Uterus (tissue), 4 donors: Measurements from ENCODE around the gene PLCL2. TPM values are rescaled to one million over a fixed set of nuclear protein-coding genes. Genes with fewer than 3 reads are reported as not detected.

Experiments
- DNase-seq, 2 donors: peaks; one replicate each; pipeline ENCODE4 v3.0.0-alpha.2; 2019 to 2020
- H3K27ac ChIP-seq, 2 donors: fragments of 200-600 bp; sonication (generic); 1 replicate in 1 of 2; 2 replicates in 1 of 2; pipeline ENCODE4 v1.5.1; 2016 to 2018
- H3K27me3 ChIP-seq, 2 donors: fragments of 200-600 bp; sonication (generic); one replicate each; pipeline ENCODE4 v1.5.1; 2018 to 2019; ENCODE audit warnings: control low read depth in 1 of 2
- H3K36me3 ChIP-seq, 2 donors: fragments of 200-600 bp; sonication (generic); one replicate each; pipeline ENCODE4 v1.5.1; 2019; ENCODE audit warnings: control low read depth in 1 of 2
- H3K4me1 ChIP-seq, 2 donors: fragments of 200-600 bp; sonication (generic); one replicate each; pipeline ENCODE4 v1.5.1; 2018 to 2019; ENCODE audit warnings: control low read depth in 1 of 2
- H3K4me3 ChIP-seq, 2 donors: fragments of 200-600 bp; sonication (generic); 1 replicate in 1 of 2; 2 replicates in 1 of 2; pipeline ENCODE4 v1.5.1; 2018 to 2019; ENCODE audit warnings: mild to moderate bottlenecking in 1 of 2
- H3K9me3 ChIP-seq, 2 donors: fragments of 200-600 bp; sonication (generic); one replicate each; pipeline ENCODE4 v1.5.1; 2019; ENCODE audit warnings: control low read depth in 1 of 2
- POLR2A ChIP-seq, 2 donors: fragments of 450-650 bp; IDR thresholded peaks; one replicate each; pipeline ENCODE4 v1.6.1; 2016; ENCODE audit warnings: antibody characterized with exemption in 2 of 2, mild to moderate bottlenecking in 1 of 2, moderate library complexity in 1 of 2
- intact Hi-C: fragments of 100-400 bp; cut with DNase I; formaldehyde crosslinking; loops from one replicate; pipeline ENCODE4 v1.15.1; 2023; ENCODE audit warnings: low total_unique reads
- total RNA-seq, 4 donors: library from RNA; depleted of rRNA in 3 of 4; stranded (reverse); fragments of >200 nt in 3 of 4; gene quantifications; one replicate each; pipeline versions ENCODE4 v1.1.0 to v1.2.4, GENCODE V29; 2014 to 2023
- TF ChIP-seq, protein P1 (sequence below), 4 experiments: fragments of 200-600 bp in 2 of 4; fragments of 450-650 bp in 2 of 4; sonication (generic) in 2 of 4; IDR thresholded peaks; one replicate each; pipeline ENCODE4 v1.5.1; 2016 to 2019; ENCODE audit warnings: antibody characterized with exemption in 4 of 4, mild to moderate bottlenecking in 2 of 4, moderate library complexity in 1 of 4
- donor health status: DM: yes; HTN: yes; CAD: no.

Gene PLCL2
- total RNA-seq, 4 donors from 2014 or later, result 9.7 to 63.0 (median 19.5) TPM

- no peak overlapping the region for H3K4me3 ChIP-seq
- H3K27me3 ChIP-seq, result no peaks in the 10 kb centered on the region
- no peaks in the 10 kb centered on the region for H3K4me1 ChIP-seq
- TF ChIP-seq, protein P1, sequence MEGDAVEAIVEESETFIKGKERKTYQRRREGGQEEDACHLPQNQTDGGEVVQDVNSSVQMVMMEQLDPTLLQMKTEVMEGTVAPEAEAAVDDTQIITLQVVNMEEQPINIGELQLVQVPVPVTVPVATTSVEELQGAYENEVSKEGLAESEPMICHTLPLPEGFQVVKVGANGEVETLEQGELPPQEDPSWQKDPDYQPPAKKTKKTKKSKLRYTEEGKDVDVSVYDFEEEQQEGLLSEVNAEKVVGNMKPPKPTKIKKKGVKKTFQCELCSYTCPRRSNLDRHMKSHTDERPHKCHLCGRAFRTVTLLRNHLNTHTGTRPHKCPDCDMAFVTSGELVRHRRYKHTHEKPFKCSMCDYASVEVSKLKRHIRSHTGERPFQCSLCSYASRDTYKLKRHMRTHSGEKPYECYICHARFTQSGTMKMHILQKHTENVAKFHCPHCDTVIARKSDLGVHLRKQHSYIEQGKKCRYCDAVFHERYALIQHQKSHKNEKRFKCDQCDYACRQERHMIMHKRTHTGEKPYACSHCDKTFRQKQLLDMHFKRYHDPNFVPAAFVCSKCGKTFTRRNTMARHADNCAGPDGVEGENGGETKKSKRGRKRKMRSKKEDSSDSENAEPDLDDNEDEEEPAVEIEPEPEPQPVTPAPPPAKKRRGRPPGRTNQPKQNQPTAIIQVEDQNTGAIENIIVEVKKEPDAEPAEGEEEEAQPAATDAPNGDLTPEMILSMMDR (IDR thresholded peaks at IDR 0.05), result no peak
- no peak for TF ChIP-seq POLR2A (IDR thresholded peaks at IDR 0.05)
- peak overlapping the region; percentile 26 to 33 for H3K27ac ChIP-seq
- H3K36me3 ChIP-seq, result no peaks in the 10 kb centered on the region
- intact Hi-C loops, result no loop called here
- DNase-seq, result no peak
- H3K9me3 ChIP-seq, result no peaks in the 10 kb centered on the region
Measured at GRCh38 chr3:16898595-16899395, 14.0 kb downstream of the PLCL2 start.

- H3K27me3 ChIP-seq, result no peaks in the 10 kb centered on the region
- no peak overlapping the region for H3K4me3 ChIP-seq
- no peak for DNase-seq
- H3K9me3 ChIP-seq, result no peaks in the 10 kb centered on the region
- intact Hi-C loops, result no loop called here
- H3K4me1 ChIP-seq, result no peaks in the 10 kb centered on the region
- no peak overlapping the region for H3K27ac ChIP-seq
- TF ChIP-seq, protein P1 (IDR thresholded peaks at IDR 0.05), result no peak
- TF ChIP-seq POLR2A (IDR thresholded peaks at IDR 0.05), result no peak
- no peaks in the 10 kb centered on the region for H3K36me3 ChIP-seq
Measured at GRCh38 chr3:16899919-16900318, 15.2 kb downstream of the PLCL2 start.

DNA sequence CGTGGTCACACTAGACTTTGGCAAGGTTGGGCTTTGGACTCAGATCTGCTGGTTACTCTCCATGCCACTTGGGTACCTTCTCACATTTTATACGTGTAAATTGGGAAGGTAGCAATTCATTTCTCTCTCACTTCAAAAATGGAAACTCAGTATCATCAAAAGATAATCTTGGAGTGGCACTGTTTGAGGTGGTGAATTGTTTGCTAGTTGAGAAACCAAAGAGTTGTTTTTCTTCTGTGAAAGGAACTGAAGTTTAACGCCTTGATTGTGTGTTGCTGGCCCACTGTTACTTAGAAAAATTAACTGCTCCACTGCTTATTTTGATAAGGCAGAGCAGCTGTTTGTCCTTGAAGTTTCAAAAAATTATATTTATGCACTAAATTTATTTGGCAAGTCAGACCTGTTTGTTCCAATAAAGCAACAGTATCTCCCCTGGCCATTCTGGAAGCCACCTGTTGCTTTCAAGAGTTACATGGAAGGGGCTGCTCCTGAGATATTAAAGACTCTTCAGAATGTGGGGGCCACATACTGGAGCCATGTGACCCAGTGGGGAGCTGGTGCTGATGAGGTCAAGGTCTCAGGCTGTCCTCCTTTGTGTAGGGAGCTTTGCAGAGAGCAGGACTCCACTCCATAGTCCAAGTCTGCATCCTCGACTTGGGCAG is 16.2 kb downstream of the PLCL2 start:
- intact Hi-C loops, result no loop called here
- H3K27me3 ChIP-seq, result no peaks in the 10 kb centered on the region
- H3K27ac ChIP-seq, result no peak overlapping the region
- TF ChIP-seq POLR2A (IDR thresholded peaks at IDR 0.05), result no peak
- TF ChIP-seq, protein P1 (IDR thresholded peaks at IDR 0.05), result no peak
- H3K36me3 ChIP-seq, result no peaks in the 10 kb centered on the region
- no peaks in the 10 kb centered on the region for H3K9me3 ChIP-seq
- no peak for DNase-seq
- H3K4me3 ChIP-seq, result no peak overlapping the region
- H3K4me1 ChIP-seq, result no peaks in the 10 kb centered on the region

DNA sequence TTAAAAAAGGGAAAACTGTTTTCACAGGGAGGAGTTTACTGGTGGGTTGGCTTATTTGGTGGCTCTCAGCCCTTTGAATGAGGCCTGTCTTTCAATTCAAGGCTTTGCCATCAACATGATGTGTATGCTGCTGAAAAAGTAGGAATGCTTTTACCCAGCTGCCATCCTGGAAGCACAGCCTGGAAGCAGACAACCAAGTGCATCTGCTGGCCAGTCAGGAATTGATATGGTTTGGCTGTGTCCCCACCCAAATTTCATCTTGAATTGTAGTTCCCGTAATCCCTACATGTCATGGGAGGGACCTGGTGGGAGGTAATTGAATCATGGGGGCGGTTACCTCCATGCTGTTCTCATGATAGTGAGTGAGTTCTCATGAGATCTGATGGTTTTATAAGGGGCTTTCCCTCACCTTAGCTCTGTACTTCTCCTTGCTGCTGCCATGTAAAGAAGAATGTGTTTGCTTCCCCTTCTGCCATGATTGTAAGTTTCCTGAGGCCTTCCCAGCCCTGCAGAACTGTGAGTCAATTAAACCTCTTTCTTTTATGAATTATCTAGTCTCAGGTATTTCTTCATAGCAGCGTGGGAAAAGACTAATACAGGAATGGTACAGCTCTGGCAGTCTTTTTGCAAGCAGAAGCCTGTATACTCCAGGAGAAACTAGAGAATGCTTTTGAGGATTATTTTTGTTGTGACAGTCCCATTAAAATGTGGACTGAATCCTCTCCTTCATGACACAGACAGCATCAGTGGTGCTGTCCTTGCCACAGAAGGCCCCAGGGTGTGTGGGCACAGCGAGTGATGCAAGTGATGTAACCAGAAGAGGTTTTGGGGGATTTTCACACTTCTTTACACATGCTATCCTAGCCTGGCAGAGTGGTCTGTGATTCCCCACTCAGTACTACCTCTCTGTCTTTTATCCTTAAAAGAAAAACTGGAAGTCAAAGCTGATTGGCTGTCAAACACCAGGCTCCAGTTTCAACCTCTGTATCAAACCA is 20.0 kb downstream of the PLCL2 start:
- no peaks in the 10 kb centered on the region for H3K4me1 ChIP-seq
- TF ChIP-seq, protein P1 (IDR thresholded peaks at IDR 0.05), result no peak
- no peak for TF ChIP-seq POLR2A (IDR thresholded peaks at IDR 0.05)
- no peak for DNase-seq
- no peaks in the 10 kb centered on the region for H3K36me3 ChIP-seq
- no peaks in the 10 kb centered on the region for H3K9me3 ChIP-seq
- H3K27ac ChIP-seq, result peak overlapping the region in 1 of 2 donors; percentile 13
- no peak overlapping the region for H3K4me3 ChIP-seq
- no peaks in the 10 kb centered on the region for H3K27me3 ChIP-seq
- intact Hi-C loops, result no loop called here
